Choroid plexus epithelial cell (primary cell): ENCODE data around the gene CMSS1.
"Not testable (repeated sequence)": the region's sequence is repeated elsewhere in the genome, so short reads cannot be mapped to it uniquely, and the experiment has no call there.

Experiments
- DNase-seq: peaks from one replicate; pipeline ENCODE4 v3.0.0-alpha.2; 2010; ENCODE audit warnings: low read depth
- H3K4me3 ChIP-seq: 2 replicates; pipeline ENCODE4 v1.5.1; 2011; ENCODE audit warnings: low read depth, mild to moderate bottlenecking, control low read depth, low read length, moderate library complexity
- CTCF ChIP-seq: conservative IDR thresholded peaks from 2 replicates; pipeline ENCODE4 v1.5.1; 2011; ENCODE audit warnings: low read depth, mild to moderate bottlenecking, control low read depth, inconsistent platforms, low read length, moderate library complexity

Gene CMSS1

GRCh38 chr3:99829844-99830243, 12.2 kb downstream of the CMSS1 start:
- TF ChIP-seq CTCF: no peak
- no peak overlapping the region for H3K4me3 ChIP-seq

GRCh38 chr3:99833617-99834205, 16.0 kb downstream of the CMSS1 start:
- TF ChIP-seq CTCF: no peak
- no peak for DNase-seq
- no peak overlapping the region for H3K4me3 ChIP-seq

More at GRCh38 chr3:99829844-99830243, 12.2 kb downstream of the CMSS1 start:
- no peak for DNase-seq

- TF ChIP-seq CTCF: no peak
- no peak for DNase-seq
- H3K4me3 ChIP-seq: no peak overlapping the region
Measured at GRCh38 chr3:99834211-99834957, 16.7 kb downstream of the CMSS1 start.

GRCh38 chr3:99836681-99837080, 19.0 kb downstream of the CMSS1 start:
- no peak overlapping the region for H3K4me3 ChIP-seq
- no peak for DNase-seq
- no peak for TF ChIP-seq CTCF

- TF ChIP-seq CTCF: no peak
- no peak overlapping the region for H3K4me3 ChIP-seq
- no peak for DNase-seq
Measured at GRCh38 chr3:99837715-99838114, 20.1 kb downstream of the CMSS1 start.

GRCh38 chr3:99838755-99839154, 21.1 kb downstream of the CMSS1 start:
- H3K4me3 ChIP-seq: no peak overlapping the region
- TF ChIP-seq CTCF: no peak
- DNase-seq: no peak

GRCh38 chr3:99839613-99840012, 22.0 kb downstream of the CMSS1 start:
- TF ChIP-seq CTCF: no peak
- DNase-seq: no peak

GRCh38 chr3:99841949-99842348, 24.3 kb downstream of the CMSS1 start:
- not testable (repeated sequence) for DNase-seq, H3K4me3 ChIP-seq

More at GRCh38 chr3:99839613-99840012, 22.0 kb downstream of the CMSS1 start:
- no peak overlapping the region for H3K4me3 ChIP-seq
